GM23338 (cell line): ENCODE results near the gene PCGF3. TPM values are rescaled to one million over a fixed set of nuclear protein-coding genes. Genes with fewer than 3 reads are reported as not detected.

Source experiments
- ATAC-seq: fragments of 200-7000 bp; cut with Tn5 transposase; 3 replicates; pipeline ENCODE4 v1.9.1; 2020
- DNase-seq: peaks from one replicate; pipeline ENCODE4 v3.0.0-alpha.2; 2015; ENCODE audit warnings: low spot score
- H2AFZ ChIP-seq: fragments of 200-600 bp; sonication (generic); 2 replicates; pipeline ENCODE4 v1.8.0; 2016; ENCODE audit warnings: antibody characterized with exemption, mild to moderate bottlenecking, moderate library complexity
- H3F3A ChIP-seq: fragments of 200-600 bp; sonication (generic); replicated peaks from 2 replicates; pipeline ENCODE4 v1.8.0; 2017; ENCODE audit warnings: antibody characterized with exemption, mixed run types, low read depth
- H3K27ac ChIP-seq: fragments of 200-600 bp; sonication (generic); 2 replicates; pipeline ENCODE4 v1.6.1; 2016; ENCODE audit warnings: low read depth
- H3K27me3 ChIP-seq: fragments of 200-600 bp; sonication (generic); 2 replicates; pipeline ENCODE4 v1.8.0; 2016; ENCODE audit warnings: mild to moderate bottlenecking, mixed run types, moderate library complexity; ENCODE audit not compliant: insufficient read depth
- H3K36me3 ChIP-seq: fragments of 200-600 bp; sonication (generic); 2 replicates; pipeline ENCODE4 v1.8.0; 2016; ENCODE audit warnings: mild to moderate bottlenecking; ENCODE audit not compliant: insufficient read depth
- H3K4me1 ChIP-seq: fragments of 200-600 bp; sonication (generic); 2 replicates; pipeline ENCODE4 v1.8.0; 2016; ENCODE audit warnings: mild to moderate bottlenecking, moderate library complexity; ENCODE audit not compliant: insufficient read depth
- H3K4me2 ChIP-seq: fragments of 200-600 bp; sonication (generic); 2 replicates; pipeline ENCODE4 v1.7.1; 2017; ENCODE audit warnings: mixed run types
- H3K4me3 ChIP-seq: fragments of 200-600 bp; sonication (generic); 2 replicates; pipeline ENCODE4 v1.6.1; 2016; ENCODE audit warnings: mixed run types
- H3K79me2 ChIP-seq: fragments of 200-600 bp; sonication (generic); replicated peaks from 2 replicates; pipeline ENCODE4 v1.8.0; 2017; ENCODE audit warnings: mild to moderate bottlenecking; ENCODE audit not compliant: insufficient read depth
- H3K9me2 ChIP-seq: fragments of 200-600 bp; sonication (generic); 2 replicates; pipeline ENCODE4 v1.8.0; 2017; ENCODE audit not compliant: insufficient read depth
- H4K20me1 ChIP-seq: fragments of 200-600 bp; sonication (generic); replicated peaks from 2 replicates; pipeline ENCODE4 v1.8.0; 2017; ENCODE audit warnings: mild to moderate bottlenecking; ENCODE audit not compliant: insufficient read depth
- H3K27ac Mint-ChIP-seq: 2 replicates; pipeline ENCODE4 v1.8.0; 2020; ENCODE audit warnings: inconsistent platforms, mild to moderate bottlenecking, moderate library complexity, mixed read lengths
- H3K27me3 Mint-ChIP-seq: 3 replicates; pipeline ENCODE4 v1.8.0; 2022; ENCODE audit warnings: low read depth, mild to moderate bottlenecking, moderate library complexity, mixed read lengths, inconsistent platforms; ENCODE audit not compliant: insufficient read depth, poor library complexity
- H3K36me3 Mint-ChIP-seq: 3 replicates; pipeline ENCODE4 v1.8.0; 2021; ENCODE audit warnings: low read depth, mild to moderate bottlenecking, inconsistent platforms, moderate library complexity, mixed read lengths
- H3K4me1 Mint-ChIP-seq: 3 replicates; pipeline ENCODE4 v1.8.0; 2020; ENCODE audit warnings: mild to moderate bottlenecking, inconsistent platforms, mixed read lengths
- H3K4me3 Mint-ChIP-seq: 3 replicates; pipeline ENCODE4 v1.8.0; 2021; ENCODE audit warnings: moderate library complexity, mild to moderate bottlenecking, inconsistent platforms, mixed read lengths
- H3K9me3 Mint-ChIP-seq: 3 replicates; pipeline ENCODE4 v1.8.0; 2020; ENCODE audit warnings: moderate library complexity, mild to moderate bottlenecking, inconsistent platforms, mixed read lengths
- CREB1 ChIP-seq: fragments of 250-450 bp; sonication (Bioruptor Pico); IDR thresholded peaks from 2 replicates; pipeline ENCODE4 v1.5.0; 2020; ENCODE audit warnings: low read depth, mild to moderate bottlenecking, moderate library complexity
- CTCF ChIP-seq, 2 experiments: fragments of 200-600 bp in 1 of 2; sonication (generic) in 1 of 2; conservative IDR thresholded peaks; 2 replicates each; pipeline versions ENCODE4 v1.5.1 to v1.6.1; 2016 to 2017; ENCODE audit warnings: antibody characterized with exemption in 2 of 2, low read depth in 2 of 2, mild to moderate bottlenecking in 2 of 2, moderate library complexity in 1 of 2
- ETS1 ChIP-seq: IDR thresholded peaks from 2 replicates; pipeline ENCODE4 v1.6.1; 2016; ENCODE audit warnings: antibody characterized with exemption
- EZH2 ChIP-seq: fragments of 200-600 bp; sonication (generic); IDR thresholded peaks from one replicate; pipeline ENCODE4 v1.8.0; 2017; ENCODE audit warnings: antibody characterized with exemption, mild to moderate bottlenecking, low read depth; ENCODE audit not compliant: unreplicated experiment
- EZH2phosphoT487 ChIP-seq: fragments of 200-600 bp; sonication (generic); IDR thresholded peaks from one replicate; pipeline ENCODE4 v1.8.1; 2018; ENCODE audit warnings: antibody characterized with exemption; ENCODE audit not compliant: unreplicated experiment
- JUNB ChIP-seq: IDR thresholded peaks from one replicate; pipeline ENCODE4 v1.6.1; 2016; ENCODE audit warnings: antibody characterized with exemption; ENCODE audit not compliant: unreplicated experiment
- NANOG ChIP-seq: IDR thresholded peaks from 2 replicates; pipeline ENCODE4 v1.6.1; 2016; ENCODE audit warnings: antibody characterized with exemption, borderline replicate concordance
- POLR2AphosphoS5 ChIP-seq: IDR thresholded peaks from 2 replicates; pipeline ENCODE4 v1.6.1; 2016; ENCODE audit warnings: antibody characterized with exemption, low read depth
- REST ChIP-seq: IDR thresholded peaks from one replicate; pipeline ENCODE4 v1.6.1; 2018; ENCODE audit warnings: antibody characterized with exemption; ENCODE audit not compliant: unreplicated experiment
- STAT1 ChIP-seq: IDR thresholded peaks from one replicate; pipeline ENCODE4 v1.6.1; 2016; ENCODE audit warnings: antibody characterized with exemption; ENCODE audit not compliant: unreplicated experiment
- ZNF114 ChIP-seq: fragments of 250-450 bp; sonication (Bioruptor Pico); IDR thresholded peaks from 2 replicates; pipeline ENCODE4 v1.5.0; 2020; ENCODE audit warnings: mild to moderate bottlenecking, moderate library complexity
- ZNF331 ChIP-seq: fragments of 250-450 bp; sonication (Bioruptor Pico); IDR thresholded peaks from 2 replicates; pipeline ENCODE4 v1.5.0; 2020; ENCODE audit warnings: low read depth, mild to moderate bottlenecking, moderate library complexity
- ZNF462 ChIP-seq: fragments of 250-450 bp; sonication (Bioruptor Pico); IDR thresholded peaks from 2 replicates; pipeline ENCODE4 v1.5.0; 2020; ENCODE audit warnings: mild to moderate bottlenecking, moderate library complexity
- polyA plus RNA-seq: library from polyadenylated mRNA; unstranded; fragments of >200 nt; fragmentation: Nextera tagmentation; extraction: Ambion mirVana; gene quantifications from 2 replicates; pipeline ENCODE4 v1.2.1, GENCODE V29; 2016
- total RNA-seq: library from RNA; depleted of rRNA; stranded (reverse); fragments of >200 nt; shearing (Covaris generic); gene quantifications from 2 replicates; pipeline ENCODE4 v1.2.3, GENCODE V29; 2014

PCGF3 gene
- total and polyA plus RNA-seq, 2 experiments from 2014 or later = 33.1 to 49.0 TPM

GRCh38 chr4:749698-750666 is 44.4 kb downstream of the PCGF3 start:
- Histone ChIP-seq H2AFZ (no peak overlapping the region), H3K27ac (0 out of 2 replicates have a peak overlapping the region, but pooled peaks have one; percentile 26), H3K79me2 (peaks cover 38% of the 10 kb centered on the region), H3K4me2 (no peak overlapping the region), H3K4me1 (no peaks in the 10 kb centered on the region), H3K36me3 (0 out of 2 replicates have a peak, but pooled peaks cover 3% of the 10 kb centered on the region), H3K4me3 (no peak overlapping the region), H3K9me2 (no peaks in the 10 kb centered on the region), H4K20me1 (peaks cover 14% of the 10 kb centered on the region), H3F3A (no peaks in the 10 kb centered on the region), H3K27me3 (no peaks in the 10 kb centered on the region)
- no peak for ATAC-seq
- no peak for TF ChIP-seq CTCF (conservative IDR thresholded peaks at IDR 0.05; ENCODE audit: low read depth in 2 of 2)
- no peak for TF ChIP-seq ZNF114 (CRISPR knock-in tag)
- TF ChIP-seq CREB1 (CRISPR knock-in tag) = no peak
- no peak for TF ChIP-seq POLR2AphosphoS5
- no peak for TF ChIP-seq ETS1
- no peak for TF ChIP-seq EZH2
- no peak for TF ChIP-seq NANOG
- TF ChIP-seq JUNB = no peak
- TF ChIP-seq STAT1 = no peak
- no peak for TF ChIP-seq ZNF462 (CRISPR knock-in tag)
- TF ChIP-seq ZNF331 (CRISPR knock-in tag) = no peak
- TF ChIP-seq REST = no peak
- TF ChIP-seq EZH2phosphoT487 = no peak
- DNase-seq = no peak
- no peak overlapping the region for H3K4me3 Mint-ChIP-seq
- H3K27ac Mint-ChIP-seq = no peak overlapping the region; the same call in 1 of the 2 replicates
- peaks cover 8% of the 10 kb centered on the region; the same call in 2 of the 3 replicates for H3K9me3 Mint-ChIP-seq
- no peaks in the 10 kb centered on the region for H3K4me1 Mint-ChIP-seq
- peaks cover 53% of the 10 kb centered on the region for H3K36me3 Mint-ChIP-seq
- peaks cover 3% of the 10 kb centered on the region for H3K27me3 Mint-ChIP-seq
